Stimulated activated memory B cell treated with anti-CD40 and anti-IgM and Interleukin-4, amounts not matched to agents 10 μg/mL and 1 μg/mL and 100 μg/mL, for 72 hours (primary cell): ENCODE data around the gene PLD4.

ENCODE experiments used
- ATAC-seq: fragments of 150-1000 bp; cut with Tn5 transposase; 2 replicates; pipeline ENCODE4 v1.10.0; 2021
- H3K27ac Mint-ChIP-seq: one replicate; pipeline ENCODE4 v1.8.0; 2022; ENCODE audit warnings: mild to moderate bottlenecking, mixed read lengths
- H3K27me3 Mint-ChIP-seq: one replicate; pipeline ENCODE4 v1.8.0; 2022; ENCODE audit warnings: mixed read lengths
- H3K36me3 Mint-ChIP-seq: one replicate; pipeline ENCODE4 v1.8.0; 2022; ENCODE audit warnings: mixed read lengths
- H3K4me1 Mint-ChIP-seq: one replicate; pipeline ENCODE4 v1.8.0; 2022; ENCODE audit warnings: mixed read lengths
- H3K4me3 Mint-ChIP-seq: one replicate; pipeline ENCODE4 v1.8.0; 2022; ENCODE audit warnings: mild to moderate bottlenecking, moderate library complexity, mixed read lengths
- H3K9me3 Mint-ChIP-seq: one replicate; pipeline ENCODE4 v1.8.0; 2022; ENCODE audit warnings: mixed read lengths

The PLD4 gene

DNA sequence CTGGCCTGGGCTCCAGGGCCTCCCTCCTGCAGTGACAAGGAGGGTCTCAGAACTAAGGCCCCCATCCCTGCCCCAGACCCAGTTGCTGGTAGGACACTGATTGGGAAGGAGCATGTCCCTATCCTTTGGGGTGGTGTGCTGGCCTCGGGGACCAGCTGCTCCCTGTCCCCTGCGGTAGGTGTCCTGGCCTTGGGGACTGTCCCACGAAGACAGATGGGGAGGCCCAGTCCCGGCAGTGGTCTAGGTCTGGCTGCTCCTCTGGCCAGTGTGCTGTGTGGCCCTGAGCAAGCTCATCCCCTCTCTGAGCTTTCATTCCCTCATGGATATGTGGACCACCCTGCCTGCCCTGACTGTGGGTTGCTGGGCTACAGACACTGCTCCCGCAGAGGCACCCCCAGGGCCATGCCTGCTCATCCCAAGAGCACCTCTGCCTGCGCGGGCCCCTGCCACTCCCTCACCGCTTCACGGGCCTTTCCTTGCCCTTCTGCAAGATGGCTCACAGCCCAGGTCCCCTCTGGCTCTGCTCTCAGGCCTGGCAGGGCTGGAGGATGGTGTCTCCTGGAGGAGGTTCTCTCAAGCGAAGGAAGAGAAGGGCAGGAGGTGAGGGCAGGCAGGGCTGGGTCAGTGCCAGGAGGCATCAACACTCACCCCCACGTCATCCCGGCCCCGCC, 41.0 kb downstream of the PLD4 start:
- Mint-ChIP-seq H3K27ac (no peak overlapping the region), H3K36me3 (no peaks in the 10 kb centered on the region), H3K27me3 (peaks cover 55% of the 10 kb centered on the region), H3K4me1 (peaks cover 20% of the 10 kb centered on the region), H3K4me3 (no peak overlapping the region), H3K9me3 (no peaks in the 10 kb centered on the region)
- ATAC-seq, result peak; percentile 6

DNA sequence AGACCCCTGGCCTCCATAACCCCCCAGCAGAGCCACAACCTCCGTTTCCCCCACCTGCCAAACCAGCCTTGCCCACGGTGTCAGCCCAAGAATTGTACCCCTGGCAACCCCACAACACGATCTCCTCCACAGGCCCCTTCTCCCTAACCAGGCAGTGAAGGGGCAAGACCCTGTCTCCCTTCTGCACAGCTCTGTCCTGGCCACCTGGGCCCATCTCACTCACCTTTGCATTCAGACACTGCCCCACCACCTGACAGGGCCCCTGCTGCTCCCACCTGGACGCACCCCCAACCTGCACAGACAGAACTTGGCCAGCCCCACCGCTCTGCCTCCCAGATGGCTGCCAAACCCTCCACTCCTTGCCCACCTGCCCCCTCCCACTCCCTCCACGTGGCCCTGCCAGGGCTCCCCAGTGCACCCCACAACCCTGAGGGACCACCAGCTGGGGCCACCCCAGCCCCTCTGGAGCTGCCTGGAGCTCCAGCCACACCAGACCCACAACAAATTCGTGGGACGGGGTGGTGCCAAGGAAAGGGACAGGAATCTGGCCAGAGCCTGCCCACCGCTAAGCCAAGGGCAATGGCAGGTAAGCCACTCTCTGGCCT, 41.7 kb downstream of the PLD4 start:
- Mint-ChIP-seq H3K27me3 (peaks cover 62% of the 10 kb centered on the region), H3K4me1 (peaks cover 20% of the 10 kb centered on the region), H3K36me3 (no peaks in the 10 kb centered on the region), H3K27ac (no peak overlapping the region), H3K9me3 (no peaks in the 10 kb centered on the region), H3K4me3 (no peak overlapping the region)
- ATAC-seq, result no peak

- no peaks in the 10 kb centered on the region for H3K9me3 Mint-ChIP-seq
- H3K4me3 Mint-ChIP-seq, result no peak overlapping the region
- H3K27ac Mint-ChIP-seq, result no peak overlapping the region
- H3K36me3 Mint-ChIP-seq, result no peaks in the 10 kb centered on the region
- peaks cover 20% of the 10 kb centered on the region for H3K4me1 Mint-ChIP-seq
- H3K27me3 Mint-ChIP-seq, result peaks cover 68% of the 10 kb centered on the region
- ATAC-seq, result no peak
Observed at GRCh38 chr14:104966981-104967385, 42.3 kb downstream of the PLD4 start.

- H3K4me3 Mint-ChIP-seq, result no peak overlapping the region
- peaks cover 20% of the 10 kb centered on the region for H3K4me1 Mint-ChIP-seq
- ATAC-seq, result peak; percentile 5
Observed at GRCh38 chr14:104967386-104968152, 42.9 kb downstream of the PLD4 start.

DNA sequence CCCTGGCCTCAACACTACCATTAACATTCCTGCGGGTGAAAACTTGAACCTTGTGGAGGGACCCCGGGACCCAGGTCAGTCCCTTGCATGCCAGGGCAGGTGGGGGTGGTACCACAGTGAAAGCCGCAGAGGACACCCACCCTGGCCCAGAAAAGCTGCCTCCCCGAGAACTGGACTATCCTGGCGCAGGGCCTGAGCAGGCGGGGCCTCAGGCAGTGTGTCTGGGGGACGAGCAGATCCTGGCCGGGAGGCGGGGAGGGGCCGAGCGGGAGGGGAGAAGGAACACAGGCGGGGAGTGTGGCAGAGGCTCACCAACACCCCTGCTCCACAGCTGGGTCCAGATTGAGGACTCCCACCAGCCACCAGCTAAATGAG, 43.5 kb downstream of the PLD4 start:
- H3K36me3 Mint-ChIP-seq, result no peaks in the 10 kb centered on the region
- ATAC-seq, result peak; percentile 20
- no peak overlapping the region for H3K27ac Mint-ChIP-seq
- peaks cover 68% of the 10 kb centered on the region for H3K27me3 Mint-ChIP-seq
- peaks cover 20% of the 10 kb centered on the region for H3K4me1 Mint-ChIP-seq
- H3K9me3 Mint-ChIP-seq, result no peaks in the 10 kb centered on the region
- H3K4me3 Mint-ChIP-seq, result no peak overlapping the region

More at GRCh38 chr14:104967386-104968152, 42.9 kb downstream of the PLD4 start:
- H3K36me3 Mint-ChIP-seq, result no peaks in the 10 kb centered on the region
- H3K9me3 Mint-ChIP-seq, result no peaks in the 10 kb centered on the region
- no peak overlapping the region for H3K27ac Mint-ChIP-seq
- H3K27me3 Mint-ChIP-seq, result peaks cover 68% of the 10 kb centered on the region

DNA sequence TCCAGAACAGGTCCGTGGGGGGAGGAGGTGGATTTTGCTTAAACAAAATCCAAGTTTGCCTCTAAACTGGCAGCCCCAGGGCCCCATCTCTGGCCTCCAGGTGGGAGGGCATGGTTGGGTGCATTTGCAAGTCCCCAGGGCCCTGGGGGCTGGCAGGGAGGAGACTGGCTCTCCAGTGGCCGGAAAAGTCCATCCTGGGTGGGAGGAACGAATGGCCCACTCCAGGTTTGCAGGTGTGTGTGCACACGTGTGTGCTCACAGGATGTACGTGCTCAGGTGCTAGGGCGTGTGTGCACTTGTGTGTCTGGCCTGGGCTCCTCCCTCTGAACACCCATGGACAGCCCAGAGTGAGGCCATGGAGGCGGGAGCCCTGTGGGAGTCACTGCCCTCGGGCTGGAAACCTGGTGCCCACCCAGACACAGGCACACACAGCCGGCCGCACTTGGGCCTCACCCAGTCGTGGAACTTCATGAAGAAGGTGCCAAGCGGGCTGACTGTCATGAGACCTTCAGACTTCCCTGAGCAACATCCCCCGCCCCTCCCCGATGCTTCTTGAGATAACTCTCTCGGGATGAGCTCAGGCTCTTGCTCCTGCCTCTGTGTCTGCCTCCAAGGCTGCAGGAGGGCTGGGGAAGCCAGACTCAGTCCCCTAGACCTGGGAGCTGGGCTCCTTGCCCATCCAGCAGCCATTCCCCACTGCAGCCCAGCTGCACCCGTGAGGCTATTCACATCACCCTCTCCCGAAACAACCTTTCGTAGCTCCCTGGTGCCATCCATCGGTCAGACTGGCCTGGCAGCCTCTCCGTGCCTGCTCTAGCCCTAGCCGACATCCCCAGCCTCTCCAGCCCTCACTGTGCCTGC, 44.1 kb downstream of the PLD4 start:
- Mint-ChIP-seq H3K4me1 (peaks cover 20% of the 10 kb centered on the region), H3K27me3 (peaks cover 68% of the 10 kb centered on the region), H3K9me3 (no peaks in the 10 kb centered on the region), H3K4me3 (no peak overlapping the region), H3K36me3 (no peaks in the 10 kb centered on the region), H3K27ac (no peak overlapping the region)
- ATAC-seq, result peak; percentile 8

DNA sequence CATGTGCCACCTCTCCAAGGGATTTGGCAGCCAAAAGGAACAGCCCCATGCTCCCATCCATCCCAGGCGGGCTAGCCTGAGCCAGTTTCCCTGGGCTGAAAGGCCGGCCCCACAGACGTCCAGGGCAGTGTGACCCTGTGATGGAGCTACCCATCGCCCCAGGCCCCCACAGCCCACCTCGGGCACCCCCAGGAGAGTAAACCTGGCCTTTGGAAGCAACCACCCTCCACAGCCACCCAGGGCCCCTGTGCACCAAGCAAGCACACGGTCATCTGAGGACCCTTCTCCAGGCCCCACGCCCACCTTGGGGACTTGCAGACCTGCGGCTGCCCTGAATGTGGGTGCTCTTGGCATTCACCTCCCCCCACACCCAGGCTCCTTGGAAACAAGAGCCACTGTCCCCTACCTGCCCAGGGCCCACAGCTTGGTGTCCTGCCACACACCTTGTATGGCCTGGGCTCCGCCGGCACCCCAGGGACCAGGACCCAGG, 45.1 kb downstream of the PLD4 start:
- no peak for ATAC-seq
- no peaks in the 10 kb centered on the region for H3K9me3 Mint-ChIP-seq

DNA sequence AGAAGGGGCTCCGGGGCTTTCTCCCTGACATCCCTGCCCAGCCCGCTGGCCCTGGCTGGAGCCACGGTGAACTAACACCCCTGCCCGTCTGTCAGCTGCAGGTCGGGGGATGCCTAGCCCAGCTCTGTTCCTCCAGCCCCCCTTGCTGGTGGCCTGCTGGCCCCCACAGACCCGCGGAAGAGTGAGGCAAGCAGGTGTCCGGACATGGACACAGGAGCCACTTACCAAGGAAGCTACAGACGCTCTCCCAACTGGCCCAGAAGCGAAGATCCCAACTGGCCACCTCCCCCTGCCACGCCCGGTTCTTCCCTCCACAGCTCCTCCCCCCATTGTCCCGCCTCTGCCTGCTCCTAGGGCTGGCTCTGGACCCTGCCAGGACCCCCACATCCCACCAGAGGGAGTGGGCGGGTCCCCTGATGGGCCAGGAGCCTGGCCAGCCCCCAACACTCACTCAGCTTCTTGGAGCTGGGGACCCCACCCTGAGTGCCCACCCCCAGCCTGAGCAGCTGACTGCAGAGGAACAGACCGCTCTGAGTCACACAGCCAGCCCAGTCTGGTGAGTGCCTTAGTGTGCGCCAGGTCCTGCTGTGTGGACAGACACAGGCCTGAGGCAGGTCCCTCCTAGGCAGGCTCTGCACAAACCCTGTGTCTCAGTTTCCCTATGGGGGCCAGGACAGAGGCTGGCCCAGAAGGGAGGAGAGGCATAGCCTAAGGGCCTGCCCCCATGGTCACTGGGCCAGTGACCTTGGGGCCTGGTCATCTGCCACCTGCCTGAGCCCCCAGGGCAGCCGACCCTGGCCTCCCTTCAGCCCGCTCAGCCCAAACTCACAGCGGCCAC, 45.8 kb downstream of the PLD4 start:
- Mint-ChIP-seq H3K36me3 (no peaks in the 10 kb centered on the region), H3K4me3 (no peak overlapping the region), H3K4me1 (peaks cover 22% of the 10 kb centered on the region), H3K9me3 (no peaks in the 10 kb centered on the region), H3K27ac (no peak overlapping the region), H3K27me3 (peaks cover 73% of the 10 kb centered on the region)
- no peak for ATAC-seq

More for the DNA sequence above, 45.1 kb downstream of the PLD4 start:
- Mint-ChIP-seq H3K27me3 (peaks cover 78% of the 10 kb centered on the region), H3K4me3 (no peak overlapping the region), H3K36me3 (no peaks in the 10 kb centered on the region), H3K27ac (no peak overlapping the region), H3K4me1 (peaks cover 20% of the 10 kb centered on the region)

GRCh38 chr14:104971447-104972240, 47.0 kb downstream of the PLD4 start:
- Mint-ChIP-seq H3K36me3 (peaks cover 5% of the 10 kb centered on the region), H3K4me1 (peaks cover 33% of the 10 kb centered on the region), H3K27ac (no peak overlapping the region), H3K27me3 (peaks cover 73% of the 10 kb centered on the region), H3K4me3 (no peak overlapping the region), H3K9me3 (no peaks in the 10 kb centered on the region)
- no peak for ATAC-seq

DNA sequence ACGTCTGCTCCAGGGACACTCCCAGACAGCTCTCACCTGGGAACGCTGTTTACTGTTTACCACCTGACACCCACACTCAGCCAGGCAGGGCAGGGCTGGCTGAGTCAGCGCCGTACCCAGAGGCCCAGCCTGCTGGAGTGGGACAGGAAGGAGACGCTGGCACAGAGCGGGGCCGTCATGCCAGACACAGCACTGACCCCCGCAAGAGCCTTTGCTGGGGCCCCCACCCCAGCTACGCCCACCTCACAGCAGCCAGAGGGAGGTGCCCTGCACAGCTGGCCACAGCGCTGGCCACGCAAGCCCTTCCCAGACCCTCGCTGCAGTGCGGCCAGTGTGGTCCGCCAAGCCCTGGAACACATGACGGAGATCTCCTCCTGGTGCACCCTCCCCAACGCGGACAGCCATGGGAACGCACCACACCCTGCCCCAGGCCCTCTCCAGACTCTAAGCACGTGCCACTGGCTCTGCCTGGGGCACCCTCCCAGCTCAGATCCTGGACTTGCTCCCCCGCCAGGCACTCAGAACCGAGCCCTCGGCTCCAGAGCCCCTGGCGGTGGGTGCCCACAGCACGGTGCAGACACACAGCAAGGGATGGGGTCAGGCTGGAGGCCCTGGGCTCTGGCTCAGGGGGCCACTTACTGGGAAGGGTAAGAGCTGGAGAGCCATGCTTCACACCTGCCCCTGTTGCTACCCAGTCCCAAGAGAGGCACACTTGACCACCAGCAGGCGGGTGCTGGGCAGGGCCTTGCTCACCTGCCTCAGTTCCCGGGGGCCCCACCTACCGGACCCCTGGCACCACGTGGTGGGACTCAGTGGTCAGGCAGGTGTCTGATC, 47.8 kb downstream of the PLD4 start:
- Mint-ChIP-seq H3K4me1 (peaks cover 35% of the 10 kb centered on the region), H3K27me3 (peaks cover 75% of the 10 kb centered on the region), H3K36me3 (peaks cover 5% of the 10 kb centered on the region), H3K4me3 (no peak overlapping the region), H3K27ac (no peak overlapping the region), H3K9me3 (no peaks in the 10 kb centered on the region)
- no peak for ATAC-seq

DNA sequence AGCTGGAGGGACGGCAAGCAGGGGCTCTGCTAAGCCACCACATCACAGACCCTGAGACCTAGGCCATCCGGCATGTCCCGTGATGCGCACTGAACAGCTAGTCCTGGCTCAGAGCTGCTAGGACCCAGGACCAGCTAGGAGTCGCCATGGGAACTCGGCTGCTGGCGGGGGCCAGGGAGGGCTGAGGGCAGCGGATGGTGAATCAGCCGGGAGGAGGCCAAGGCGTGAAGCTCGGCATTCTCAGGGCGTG, 48.4 kb downstream of the PLD4 start:
- Mint-ChIP-seq H3K4me3 (no peak overlapping the region), H3K27ac (no peak overlapping the region), H3K9me3 (no peaks in the 10 kb centered on the region), H3K4me1 (peaks cover 33% of the 10 kb centered on the region), H3K27me3 (peaks cover 74% of the 10 kb centered on the region), H3K36me3 (peaks cover 5% of the 10 kb centered on the region)
- no peak for ATAC-seq

DNA sequence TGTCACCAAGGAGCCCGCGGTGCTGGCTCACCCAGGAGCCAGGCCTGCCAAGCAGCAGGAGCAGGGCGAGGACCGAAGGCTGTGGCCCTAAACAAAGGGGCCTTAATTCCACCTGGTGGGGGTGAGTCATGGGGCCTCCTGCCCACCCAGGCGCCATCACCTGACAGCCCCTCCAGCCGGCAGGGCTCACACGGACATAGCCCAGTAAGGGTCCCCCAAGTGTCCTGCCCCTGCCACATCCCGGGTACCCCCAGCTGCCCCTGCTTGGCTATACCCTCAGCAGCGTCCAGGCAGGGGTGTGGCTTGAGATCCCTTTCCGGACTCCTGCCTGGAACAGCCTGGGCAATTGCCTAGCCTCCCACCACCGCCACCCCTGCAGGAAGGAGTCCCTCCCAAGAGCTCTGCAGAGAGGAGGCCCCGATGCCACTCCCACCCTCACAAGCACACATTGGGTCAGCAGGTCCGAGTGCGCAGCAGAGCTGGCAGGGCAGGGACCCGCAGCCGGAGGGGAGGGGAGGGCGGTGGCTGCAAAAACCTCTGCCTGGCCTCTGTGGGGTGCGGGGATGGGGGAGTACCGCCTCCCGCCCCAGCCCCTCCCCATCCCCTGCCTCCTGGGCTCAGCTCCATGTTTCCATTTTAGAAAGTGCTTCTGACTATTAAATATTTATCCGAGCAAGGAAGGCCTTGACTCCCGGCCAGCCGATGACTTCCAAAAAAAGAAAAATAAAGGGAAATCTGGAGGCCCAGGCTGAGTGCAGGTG, 48.9 kb downstream of the PLD4 start:
- no peak overlapping the region for H3K27ac Mint-ChIP-seq
- H3K4me3 Mint-ChIP-seq, result no peak overlapping the region
- H3K36me3 Mint-ChIP-seq, result peaks cover 5% of the 10 kb centered on the region

GRCh38 chr14:104974146-104974541, 49.5 kb downstream of the PLD4 start:
- no peak overlapping the region for H3K27ac Mint-ChIP-seq
- peaks cover 71% of the 10 kb centered on the region for H3K27me3 Mint-ChIP-seq
- peaks cover 5% of the 10 kb centered on the region for H3K36me3 Mint-ChIP-seq
- peaks cover 27% of the 10 kb centered on the region for H3K4me1 Mint-ChIP-seq
- H3K4me3 Mint-ChIP-seq, result no peak overlapping the region
- no peaks in the 10 kb centered on the region for H3K9me3 Mint-ChIP-seq
- no peak for ATAC-seq

More for the DNA sequence above, 48.9 kb downstream of the PLD4 start:
- no peak for ATAC-seq
- peaks cover 71% of the 10 kb centered on the region for H3K27me3 Mint-ChIP-seq
- H3K9me3 Mint-ChIP-seq, result no peaks in the 10 kb centered on the region
- peaks cover 28% of the 10 kb centered on the region for H3K4me1 Mint-ChIP-seq
